Measurements from ENCODE around the gene CTIF. TPM values are rescaled to one million over a fixed set of nuclear protein-coding genes. Genes with fewer than 3 reads are reported as not detected.
A peak's percentile ranks its signal among the peaks of the same experiment; 100 is the strongest.

Gene CTIF
- total and polyA plus RNA-seq, 2 experiments from 2014 or later: 8.6 to 14.4 TPM

GRCh38 chr18:48668466-48669179 is 129.8 kb downstream of the CTIF start:
- H2AFZ ChIP-seq: no peak overlapping the region
- no peak overlapping the region for H3K4me2 ChIP-seq
- no peaks in the 10 kb centered on the region for H3F3A ChIP-seq (replicated peaks; ENCODE audit: low read depth)
- H3K4me3 ChIP-seq: no peak overlapping the region
- H3K4me1 ChIP-seq (ENCODE audit: insufficient read depth): no peaks in the 10 kb centered on the region
- ATAC-seq (peak; percentile 26), DNase-seq (ENCODE audit: low spot score) (no peak)
- Mint-ChIP-seq H3K9me3 (peaks cover 29% of the 10 kb centered on the region), H3K4me1 (no peaks in the 10 kb centered on the region; the same call in 2 of the 3 replicates), H3K27me3 (ENCODE audit: insufficient read depth, low read depth, poor library complexity) (peaks cover 9% of the 10 kb centered on the region), H3K27ac (no peak overlapping the region), H3K4me3 (no peak overlapping the region), H3K36me3 (ENCODE audit: low read depth) (peaks cover 38% of the 10 kb centered on the region)
- H3K27ac ChIP-seq (ENCODE audit: low read depth): no peak overlapping the region
- no peaks in the 10 kb centered on the region for H3K27me3 ChIP-seq (ENCODE audit: insufficient read depth)
- no peaks in the 10 kb centered on the region for H3K79me2 ChIP-seq (replicated peaks; ENCODE audit: insufficient read depth)
- H3K36me3 ChIP-seq (ENCODE audit: insufficient read depth): peaks cover 5% of the 10 kb centered on the region; the same call in 1 of the 2 replicates
- H4K20me1 ChIP-seq (replicated peaks; ENCODE audit: insufficient read depth): no peaks in the 10 kb centered on the region
- H3K9me2 ChIP-seq (ENCODE audit: insufficient read depth): no peaks in the 10 kb centered on the region
- TF ChIP-seq NANOG (IDR thresholded peaks at IDR 0.05; ENCODE audit: borderline replicate concordance): no peak
- TF ChIP-seq CTCF (conservative IDR thresholded peaks at IDR 0.05; ENCODE audit: low read depth in 2 of 2): peak; percentile 35 to 36
- no peak for TF ChIP-seq POLR2AphosphoS5 (IDR thresholded peaks at IDR 0.05; ENCODE audit: low read depth)
- TF ChIP-seq REST (IDR thresholded peaks at IDR 0.05; ENCODE audit: unreplicated experiment): no peak
- TF ChIP-seq STAT1 (IDR thresholded peaks at IDR 0.05; ENCODE audit: unreplicated experiment): no peak
- no peak for TF ChIP-seq ETS1 (IDR thresholded peaks at IDR 0.05)

- Mint-ChIP-seq H3K27me3 (ENCODE audit: insufficient read depth, low read depth, poor library complexity) (peaks cover 7% of the 10 kb centered on the region), H3K27ac (no peak overlapping the region), H3K36me3 (ENCODE audit: low read depth) (peaks cover 38% of the 10 kb centered on the region), H3K4me3 (no peak overlapping the region), H3K4me1 (no peaks in the 10 kb centered on the region; the same call in 2 of the 3 replicates), H3K9me3 (peaks cover 29% of the 10 kb centered on the region)
- H3K36me3 ChIP-seq (ENCODE audit: insufficient read depth): peaks cover 5% of the 10 kb centered on the region; the same call in 1 of the 2 replicates
- ATAC-seq (no peak), DNase-seq (ENCODE audit: low spot score) (no peak)
- H4K20me1 ChIP-seq (replicated peaks; ENCODE audit: insufficient read depth): no peaks in the 10 kb centered on the region
- no peak overlapping the region for H3K4me3 ChIP-seq
- H3K27ac ChIP-seq (ENCODE audit: low read depth): no peak overlapping the region
- H2AFZ ChIP-seq: no peak overlapping the region
- no peak overlapping the region for H3K4me2 ChIP-seq
- no peaks in the 10 kb centered on the region for H3K27me3 ChIP-seq (ENCODE audit: insufficient read depth)
- H3K79me2 ChIP-seq (replicated peaks; ENCODE audit: insufficient read depth): no peaks in the 10 kb centered on the region
- H3F3A ChIP-seq (replicated peaks; ENCODE audit: low read depth): no peaks in the 10 kb centered on the region
- H3K4me1 ChIP-seq (ENCODE audit: insufficient read depth): no peaks in the 10 kb centered on the region
- no peaks in the 10 kb centered on the region for H3K9me2 ChIP-seq (ENCODE audit: insufficient read depth)
- TF ChIP-seq ETS1 (IDR thresholded peaks at IDR 0.05) (no peak), CTCF (conservative IDR thresholded peaks at IDR 0.05; ENCODE audit: low read depth in 2 of 2) (no peak), REST (IDR thresholded peaks at IDR 0.05; ENCODE audit: unreplicated experiment) (no peak), ZNF331 (CRISPR knock-in tag; IDR thresholded peaks at IDR 0.05; ENCODE audit: low read depth) (no peak), ZNF114 (CRISPR knock-in tag; IDR thresholded peaks at IDR 0.05) (no peak)
Measured at GRCh38 chr18:48669180-48669675, 130.4 kb downstream of the CTIF start.
